ENCODE results near the gene CASP4. TPM values are rescaled to one million over a fixed set of nuclear protein-coding genes. Genes with fewer than 3 reads are reported as not detected.
"Not testable (repeated sequence)": the region's sequence is repeated elsewhere in the genome, so short reads cannot be mapped to it uniquely, and the experiment has no call there.

The CASP4 gene
- total and polyA plus RNA-seq, 8 donors = 8.1 to 163 (median 68.3) TPM

DNA sequence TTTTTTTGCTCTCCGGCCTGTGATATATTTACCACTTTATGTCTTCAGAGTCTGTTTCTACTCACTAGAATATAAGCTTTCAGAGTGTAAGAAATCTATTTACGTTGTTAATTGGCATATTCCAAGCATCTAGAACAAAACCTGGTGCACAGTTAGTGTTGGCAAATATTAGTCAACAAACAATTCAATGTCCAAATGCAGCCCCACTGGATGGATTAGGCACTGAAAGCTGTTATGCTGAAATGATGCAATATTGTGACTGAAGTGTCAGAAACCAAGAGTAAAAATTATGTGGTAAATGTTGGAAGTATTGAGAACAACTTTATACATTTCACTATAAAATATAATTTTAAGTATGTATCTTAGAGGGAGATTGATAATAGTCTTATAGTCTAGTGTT, 24.8 kb downstream of the CASP4 start:
- H3K27ac ChIP-seq = no peak overlapping the region
- H3K9me3 ChIP-seq = no peaks in the 10 kb centered on the region
- H3K36me3 ChIP-seq = peaks cover 11 to 66% (median 54%) of the 10 kb centered on the region in 4 donors
- TF ChIP-seq, protein P1, sequence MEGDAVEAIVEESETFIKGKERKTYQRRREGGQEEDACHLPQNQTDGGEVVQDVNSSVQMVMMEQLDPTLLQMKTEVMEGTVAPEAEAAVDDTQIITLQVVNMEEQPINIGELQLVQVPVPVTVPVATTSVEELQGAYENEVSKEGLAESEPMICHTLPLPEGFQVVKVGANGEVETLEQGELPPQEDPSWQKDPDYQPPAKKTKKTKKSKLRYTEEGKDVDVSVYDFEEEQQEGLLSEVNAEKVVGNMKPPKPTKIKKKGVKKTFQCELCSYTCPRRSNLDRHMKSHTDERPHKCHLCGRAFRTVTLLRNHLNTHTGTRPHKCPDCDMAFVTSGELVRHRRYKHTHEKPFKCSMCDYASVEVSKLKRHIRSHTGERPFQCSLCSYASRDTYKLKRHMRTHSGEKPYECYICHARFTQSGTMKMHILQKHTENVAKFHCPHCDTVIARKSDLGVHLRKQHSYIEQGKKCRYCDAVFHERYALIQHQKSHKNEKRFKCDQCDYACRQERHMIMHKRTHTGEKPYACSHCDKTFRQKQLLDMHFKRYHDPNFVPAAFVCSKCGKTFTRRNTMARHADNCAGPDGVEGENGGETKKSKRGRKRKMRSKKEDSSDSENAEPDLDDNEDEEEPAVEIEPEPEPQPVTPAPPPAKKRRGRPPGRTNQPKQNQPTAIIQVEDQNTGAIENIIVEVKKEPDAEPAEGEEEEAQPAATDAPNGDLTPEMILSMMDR (IDR thresholded peaks at IDR 0.05) = no peak
- TF ChIP-seq EP300 (IDR thresholded peaks at IDR 0.05) (no peak), POLR2AphosphoS5 (IDR thresholded peaks at IDR 0.05) (no peak), POLR2A (IDR thresholded peaks at IDR 0.05) (no peak)
- H3K4me1 ChIP-seq = no peaks in the 10 kb centered on the region
- intact Hi-C loops (cut with DNase I; ENCODE audit: low total_unique reads) = no loop called here
- WGBS, 5 donors = 27 to 37% (median 30%) methylated on average over 2 of the region's 2 CpGs
- H3K27me3 ChIP-seq = no peaks in the 10 kb centered on the region
- no peak for DNase-seq
- H3K4me3 ChIP-seq = no peak overlapping the region

DNA sequence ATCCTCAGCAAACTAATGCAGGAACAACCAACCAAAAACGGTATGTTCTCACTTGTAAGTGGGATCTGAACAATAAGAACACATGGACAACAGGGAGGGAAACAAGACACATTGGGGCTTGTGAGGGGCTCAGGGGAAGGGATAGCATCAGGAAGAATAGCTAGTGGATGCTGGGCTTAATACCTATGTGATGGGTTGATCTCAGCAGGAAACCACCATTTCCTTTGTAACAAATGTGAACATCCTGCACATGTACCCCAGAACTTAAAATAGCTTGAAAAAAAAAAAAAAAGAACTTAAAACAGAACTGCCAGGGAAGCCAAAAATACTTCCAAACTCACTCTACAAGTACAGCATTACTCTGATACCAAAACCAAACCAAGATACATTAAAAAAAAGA, 33.8 kb downstream of the CASP4 start:
- 46 to 67% (median 62%) methylated on average over 1 of the region's 1 CpG for WGBS, 5 donors
- H3K27me3 ChIP-seq = no peaks in the 10 kb centered on the region
- no peak overlapping the region for H3K27ac ChIP-seq
- H3K9me3 ChIP-seq = no peaks in the 10 kb centered on the region
- no peaks in the 10 kb centered on the region for H3K36me3 ChIP-seq
- DNase-seq = peak in 1 of 2 donors; percentile 19
- H3K4me1 ChIP-seq = no peaks in the 10 kb centered on the region
- intact Hi-C loops (cut with DNase I; ENCODE audit: low total_unique reads) = no loop called here
- no peak for TF ChIP-seq POLR2AphosphoS5 (IDR thresholded peaks at IDR 0.05)
- no peak for TF ChIP-seq POLR2A (IDR thresholded peaks at IDR 0.05)
- TF ChIP-seq, protein P1 (IDR thresholded peaks at IDR 0.05) = no peak
- no peak for TF ChIP-seq EP300 (IDR thresholded peaks at IDR 0.05)
- H3K4me3 ChIP-seq = no peak overlapping the region

DNA sequence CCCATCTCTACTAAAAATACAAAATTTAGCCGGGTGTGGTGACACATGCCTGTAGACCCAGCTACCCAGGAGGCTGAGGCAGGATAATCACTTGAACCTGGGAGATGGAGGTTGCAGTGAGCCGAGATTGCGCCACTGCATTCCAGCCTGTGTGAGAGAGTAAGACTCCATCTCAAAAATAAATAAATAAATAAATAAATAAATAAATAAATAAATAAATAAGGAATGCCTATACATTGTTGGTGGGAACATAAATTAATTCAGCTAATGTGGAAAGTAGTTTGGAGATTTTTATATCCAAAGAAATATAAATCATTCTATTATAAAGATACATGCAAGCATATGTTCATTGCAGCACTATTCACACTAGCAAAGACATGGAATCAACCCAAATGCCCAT, 34.3 kb downstream of the CASP4 start:
- WGBS, 5 donors = 85 to 98% (median 93%) methylated on average over 3 of the region's 3 CpGs
- H3K4me1 ChIP-seq; DNase-seq; H3K27me3 ChIP-seq; H3K9me3 ChIP-seq; H3K4me3 ChIP-seq; H3K27ac ChIP-seq; H3K36me3 ChIP-seq; intact Hi-C loops (cut with DNase I; ENCODE audit: low total_unique reads): not testable (repeated sequence)

DNA sequence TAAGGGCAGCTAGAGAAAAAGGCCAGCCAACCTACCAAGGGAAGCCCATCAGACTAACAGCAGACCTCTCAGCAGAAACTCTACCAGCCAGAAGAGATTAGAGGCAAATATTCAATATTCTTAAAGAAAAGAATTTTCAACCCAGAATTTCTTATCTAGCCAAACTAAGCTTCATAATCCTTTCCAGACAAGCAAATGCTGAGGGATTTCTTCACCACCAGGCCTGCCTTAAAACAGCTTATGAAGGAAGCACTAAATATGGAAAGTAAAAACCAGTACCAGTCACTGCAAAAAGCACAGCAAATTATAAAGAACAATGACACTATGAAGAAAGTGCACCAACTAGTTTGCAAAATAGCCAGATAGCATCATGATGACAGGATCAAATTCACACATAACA, 39.6 kb downstream of the CASP4 start:
- intact Hi-C loops (cut with DNase I; ENCODE audit: low total_unique reads) = no loop called here
- Histone ChIP-seq H3K27ac (no peak overlapping the region), H3K36me3 (no peaks in the 10 kb centered on the region), H3K4me3 (no peak overlapping the region), H3K4me1 (no peaks in the 10 kb centered on the region), H3K9me3 (peaks cover 0 to 8% (median 3%) of the 10 kb centered on the region in 4 donors), H3K27me3 (no peaks in the 10 kb centered on the region)
- TF ChIP-seq, protein P1 (IDR thresholded peaks at IDR 0.05) = no peak
- no peak for TF ChIP-seq EP300 (IDR thresholded peaks at IDR 0.05)
- no peak for DNase-seq

DNA sequence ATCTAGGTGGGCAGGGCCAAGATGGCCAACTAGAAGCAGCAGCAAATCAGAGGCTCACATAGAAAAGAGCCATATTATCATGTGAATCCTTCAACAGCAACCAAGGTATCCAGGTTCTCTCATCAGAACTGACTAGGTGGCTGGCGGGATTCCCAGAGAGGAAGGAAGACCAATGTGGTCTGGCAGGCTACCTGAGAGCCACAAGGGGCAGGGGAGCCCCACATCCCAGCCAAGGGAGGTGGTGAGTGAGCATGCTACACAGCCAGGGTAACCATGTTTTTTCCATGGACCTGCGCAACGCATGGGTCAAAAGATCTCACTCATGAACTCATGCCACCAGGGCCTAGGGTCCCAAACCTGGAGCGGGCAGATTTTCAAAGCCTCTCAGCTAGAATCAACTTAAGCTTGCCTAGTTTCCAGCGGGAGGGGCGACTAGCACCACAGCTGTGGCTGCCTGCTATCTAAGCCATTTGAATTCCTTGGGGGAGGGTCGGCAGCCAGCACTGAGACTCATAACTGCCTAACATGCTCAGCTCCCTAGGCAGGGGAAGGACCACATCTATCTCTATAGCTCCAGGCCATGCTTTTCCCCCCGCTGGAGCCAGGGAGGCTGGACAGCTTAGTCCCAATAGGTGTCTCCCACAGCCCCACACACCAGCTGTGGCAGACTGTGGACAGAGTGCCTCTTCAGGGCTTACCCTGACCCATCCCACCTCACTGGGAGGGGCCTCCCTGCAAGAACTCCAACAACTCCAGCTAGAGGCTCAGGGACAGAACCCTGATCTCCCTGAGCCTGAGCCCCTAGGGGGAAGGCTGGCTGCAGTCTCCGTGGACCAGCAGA, 41.4 kb downstream of the CASP4 start:
- no peak overlapping the region for H3K27ac ChIP-seq
- TF ChIP-seq POLR2A (IDR thresholded peaks at IDR 0.05) (no peak), EP300 (IDR thresholded peaks at IDR 0.05) (no peak), POLR2AphosphoS5 (IDR thresholded peaks at IDR 0.05) (no peak)
- TF ChIP-seq, protein P1 (IDR thresholded peaks at IDR 0.05) = no peak
- H3K9me3 ChIP-seq = peaks cover 0 to 8% (median 3%) of the 10 kb centered on the region in 4 donors
- no peaks in the 10 kb centered on the region for H3K36me3 ChIP-seq
- H3K4me1 ChIP-seq = no peaks in the 10 kb centered on the region
- 65 to 84% (median 77%) methylated on average over 6 to 9 of the region's 9 CpGs for WGBS, 5 donors
- H3K27me3 ChIP-seq = no peaks in the 10 kb centered on the region
- intact Hi-C loops (cut with DNase I; ENCODE audit: low total_unique reads) = no loop called here
- DNase-seq = no peak
- H3K4me3 ChIP-seq = no peak overlapping the region

All from stomach (tissue), 9 donors.